Fibroblast of lung (primary cell): Measurements from ENCODE around the gene ANKZF1. TPM values are rescaled to one million over a fixed set of nuclear protein-coding genes. Genes with fewer than 3 reads are reported as not detected.

Experiments
- DNase-seq, 2 donors: peaks; one replicate each; pipeline versions ENCODE4 v3.0.0 to v3.0.0-alpha.2; 2010; ENCODE audit warnings: low read depth in 2 of 2
- H2AFZ ChIP-seq: 2 replicates; pipeline ENCODE4 v1.5.1; 2012; ENCODE audit warnings: low read length, control low read depth, inconsistent platforms
- H3K27ac ChIP-seq: 2 replicates; pipeline ENCODE4 v1.5.1; 2011; ENCODE audit warnings: low read length, control low read depth; ENCODE audit not compliant: insufficient read depth
- H3K27me3 ChIP-seq: 2 replicates; pipeline ENCODE4 v1.5.1; 2011; ENCODE audit warnings: mild to moderate bottlenecking, low read length; ENCODE audit not compliant: control insufficient read depth, insufficient read depth
- H3K36me3 ChIP-seq: 2 replicates; pipeline ENCODE4 v1.5.1; 2011; ENCODE audit warnings: low read length; ENCODE audit not compliant: control insufficient read depth, insufficient read depth
- H3K4me1 ChIP-seq: 2 replicates; pipeline ENCODE4 v1.5.1; 2011; ENCODE audit warnings: low read length; ENCODE audit not compliant: control insufficient read depth, insufficient read depth; ENCODE audit errors: extremely low read depth
- H3K4me2 ChIP-seq: 2 replicates; pipeline ENCODE4 v1.5.1; 2011; ENCODE audit warnings: low read length, control low read depth; ENCODE audit not compliant: insufficient read depth; ENCODE audit errors: extremely low read depth
- H3K4me3 ChIP-seq, 4 experiments: fragments of 200-600 bp in 1 of 4; sonication (generic) in 1 of 4; replicated peaks in 1 of 4; 2 replicates each; pipeline ENCODE4 v1.5.1; 2011 to 2016; ENCODE audit warnings: low read length in 4 of 4, low read depth in 3 of 4, mild to moderate bottlenecking in 3 of 4, control low read depth in 2 of 4, inconsistent platforms in 1 of 4, mixed read lengths in 1 of 4; ENCODE audit not compliant: insufficient read depth in 1 of 4; ENCODE audit errors: control extremely low read depth in 1 of 4
- H3K79me2 ChIP-seq: 2 replicates; pipeline ENCODE4 v1.5.1; 2012; ENCODE audit warnings: mild to moderate bottlenecking, low read length, inconsistent platforms; ENCODE audit not compliant: control insufficient read depth, insufficient read depth
- H3K9ac ChIP-seq: 2 replicates; pipeline ENCODE4 v1.5.1; 2011; ENCODE audit warnings: mild to moderate bottlenecking, low read length, control low read depth; ENCODE audit not compliant: insufficient read depth
- H3K9me3 ChIP-seq: 2 replicates; pipeline ENCODE4 v1.5.1; 2012; ENCODE audit warnings: low read depth, low read length; ENCODE audit not compliant: control insufficient read depth, insufficient read depth
- H4K20me1 ChIP-seq: 2 replicates; pipeline ENCODE4 v1.5.1; 2011; ENCODE audit warnings: low read length; ENCODE audit not compliant: control insufficient read depth, insufficient read depth; ENCODE audit errors: extremely low read depth
- EZH2 ChIP-seq: IDR thresholded peaks from 2 replicates; pipeline ENCODE4 v1.5.1; 2012; ENCODE audit warnings: low read length, control low read depth, mild to moderate bottlenecking; ENCODE audit errors: missing control alignments
- polyA plus RNA-seq, 2 donors: library from polyadenylated mRNA; depleted of rRNA in 1 of 2; stranded (reverse) in 1 of 2; unstranded in 1 of 2; fragments of >200 nt; gene quantifications; 2 replicates each; pipeline ENCODE4 v1.2.1, GENCODE V29; 2011 to 2012; ENCODE audit warnings: missing spikeins in 1 of 2
- total RNA-seq: library from RNA; depleted of rRNA; stranded (reverse); fragments of >200 nt; gene quantifications from 2 replicates; pipeline ENCODE4 v1.2.1, GENCODE V29; 2014
- TF ChIP-seq, protein P1 (sequence below), 2 donors: IDR thresholded peaks in 1 of 2; conservative IDR thresholded peaks in 1 of 2; 1 replicate in 1 of 2; 2 replicates in 1 of 2; pipeline ENCODE4 v1.5.1; 2011 to 2012; ENCODE audit warnings: low read length in 2 of 2, control low read depth in 1 of 2, inconsistent platforms in 1 of 2, low read depth in 1 of 2, mild to moderate bottlenecking in 1 of 2

ANKZF1 gene
- total and polyA plus RNA-seq, 2 donors (not counting 1 experiment from before 2014, with no cell fraction given) = 13.2 to 32.7 TPM

DNA sequence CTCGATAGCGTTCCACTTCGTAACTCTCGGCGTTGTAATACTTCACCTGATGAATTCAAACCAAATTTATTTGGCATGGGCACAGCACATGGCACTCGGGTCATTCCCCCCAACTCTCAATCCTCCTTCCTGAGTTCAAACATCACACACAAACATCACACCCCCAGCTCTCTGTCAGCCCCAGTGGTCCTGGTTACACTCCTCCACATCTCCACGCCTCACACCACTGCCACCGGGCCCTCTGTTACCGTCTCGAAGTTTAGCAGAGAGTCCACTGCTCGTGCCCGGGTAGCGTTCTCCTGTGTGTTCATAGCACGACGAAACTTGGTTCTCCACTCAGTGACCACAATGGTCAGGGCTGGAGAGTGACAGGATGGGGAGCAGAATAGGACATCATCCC is 15.5 kb upstream of the ANKZF1 start:
- no peak overlapping the region for H3K4me2 ChIP-seq
- no peak overlapping the region for H3K9ac ChIP-seq
- peaks cover 8% of the 10 kb centered on the region for H3K4me1 ChIP-seq
- H4K20me1 ChIP-seq = no peaks in the 10 kb centered on the region
- H2AFZ ChIP-seq = no peak overlapping the region
- H3K27me3 ChIP-seq = no peaks in the 10 kb centered on the region
- H3K4me3 ChIP-seq = no peak overlapping the region
- H3K9me3 ChIP-seq = no peaks in the 10 kb centered on the region
- TF ChIP-seq EZH2 = no peak
- TF ChIP-seq, protein P1, sequence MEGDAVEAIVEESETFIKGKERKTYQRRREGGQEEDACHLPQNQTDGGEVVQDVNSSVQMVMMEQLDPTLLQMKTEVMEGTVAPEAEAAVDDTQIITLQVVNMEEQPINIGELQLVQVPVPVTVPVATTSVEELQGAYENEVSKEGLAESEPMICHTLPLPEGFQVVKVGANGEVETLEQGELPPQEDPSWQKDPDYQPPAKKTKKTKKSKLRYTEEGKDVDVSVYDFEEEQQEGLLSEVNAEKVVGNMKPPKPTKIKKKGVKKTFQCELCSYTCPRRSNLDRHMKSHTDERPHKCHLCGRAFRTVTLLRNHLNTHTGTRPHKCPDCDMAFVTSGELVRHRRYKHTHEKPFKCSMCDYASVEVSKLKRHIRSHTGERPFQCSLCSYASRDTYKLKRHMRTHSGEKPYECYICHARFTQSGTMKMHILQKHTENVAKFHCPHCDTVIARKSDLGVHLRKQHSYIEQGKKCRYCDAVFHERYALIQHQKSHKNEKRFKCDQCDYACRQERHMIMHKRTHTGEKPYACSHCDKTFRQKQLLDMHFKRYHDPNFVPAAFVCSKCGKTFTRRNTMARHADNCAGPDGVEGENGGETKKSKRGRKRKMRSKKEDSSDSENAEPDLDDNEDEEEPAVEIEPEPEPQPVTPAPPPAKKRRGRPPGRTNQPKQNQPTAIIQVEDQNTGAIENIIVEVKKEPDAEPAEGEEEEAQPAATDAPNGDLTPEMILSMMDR (conservative IDR thresholded peaks at IDR 0.05 in 1 of 2, IDR thresholded peaks at IDR 0.05 in 1 of 2; ENCODE audit: low read depth in 1 of 2, low read length in 2 of 2) = no peak
- no peak for DNase-seq
- peaks cover 27% of the 10 kb centered on the region for H3K36me3 ChIP-seq
- H3K27ac ChIP-seq = no peak overlapping the region
- no peaks in the 10 kb centered on the region for H3K79me2 ChIP-seq

DNA sequence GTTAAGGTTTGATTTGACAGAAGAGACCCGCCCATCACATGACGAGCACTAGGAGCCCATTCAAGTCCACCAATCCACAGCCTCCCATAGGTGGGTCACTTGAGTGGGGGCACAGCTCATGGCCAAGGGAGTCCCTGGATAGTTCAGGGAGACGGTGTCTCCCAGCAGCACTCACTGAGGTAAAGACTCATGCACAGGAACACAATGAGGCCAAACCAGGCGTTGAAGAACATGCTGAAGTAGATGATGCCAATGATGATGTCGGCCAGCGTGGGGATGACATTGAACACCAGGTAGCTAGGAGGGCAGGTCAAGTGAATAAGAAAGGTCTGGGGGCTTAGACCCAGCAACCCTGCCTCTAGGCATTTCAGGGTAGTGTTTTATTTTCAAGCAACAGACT is 14.8 kb upstream of the ANKZF1 start:
- Histone ChIP-seq H3K9me3 (no peaks in the 10 kb centered on the region), H3K27ac (no peak overlapping the region), H3K4me1 (peaks cover 13% of the 10 kb centered on the region), H3K79me2 (no peaks in the 10 kb centered on the region), H3K36me3 (peaks cover 26% of the 10 kb centered on the region), H3K27me3 (no peaks in the 10 kb centered on the region), H4K20me1 (no peaks in the 10 kb centered on the region), H3K4me2 (no peak overlapping the region), H3K9ac (no peak overlapping the region), H3K4me3 (no peak overlapping the region), H2AFZ (no peak overlapping the region)
- no peak for DNase-seq
- no peak for TF ChIP-seq EZH2
- TF ChIP-seq, protein P1 (conservative IDR thresholded peaks at IDR 0.05 in 1 of 2, IDR thresholded peaks at IDR 0.05 in 1 of 2; ENCODE audit: low read depth in 1 of 2, low read length in 2 of 2) = no peak

DNA sequence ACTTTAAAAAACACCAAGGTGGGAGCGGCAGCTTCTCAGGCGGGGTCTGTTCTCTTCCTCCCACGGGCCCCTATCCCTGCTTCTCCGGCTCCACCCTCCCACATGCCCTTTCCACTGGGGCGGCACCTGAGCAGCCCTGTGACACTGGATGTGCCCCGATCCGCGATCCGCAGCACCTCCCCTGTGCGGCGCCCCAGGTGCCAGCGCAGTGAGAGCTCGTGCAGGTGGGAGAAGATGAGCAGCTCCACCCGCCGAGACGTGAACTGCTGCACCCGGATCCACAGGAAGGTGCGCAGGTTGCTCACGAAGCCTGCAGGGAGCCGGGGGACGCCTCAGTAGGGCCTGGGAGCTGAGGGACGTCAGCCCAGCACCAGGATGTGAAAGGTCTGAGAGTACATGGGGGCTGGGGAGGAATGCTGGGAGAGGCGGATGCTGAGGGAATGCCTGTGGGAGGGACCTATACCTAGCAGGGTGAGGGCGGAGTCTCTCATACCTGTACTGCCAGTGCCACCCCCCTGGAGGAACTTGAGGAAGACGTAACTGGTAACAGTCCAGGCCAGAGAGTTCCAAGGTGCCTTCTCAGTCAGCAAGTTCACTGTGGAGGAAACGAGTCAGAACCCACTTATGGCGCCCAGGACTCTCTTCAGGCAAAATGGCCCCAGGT is 13.6 kb upstream of the ANKZF1 start:
- Histone ChIP-seq H3K4me2 (no peak overlapping the region), H3K4me1 (peaks cover 13% of the 10 kb centered on the region), H3K4me3 (no peak overlapping the region), H3K9me3 (no peaks in the 10 kb centered on the region), H3K27ac (no peak overlapping the region), H3K27me3 (no peaks in the 10 kb centered on the region), H3K36me3 (peaks cover 29% of the 10 kb centered on the region), H3K79me2 (no peaks in the 10 kb centered on the region), H4K20me1 (no peaks in the 10 kb centered on the region), H3K9ac (no peak overlapping the region), H2AFZ (no peak overlapping the region)
- DNase-seq = no peak
- no peak for TF ChIP-seq EZH2
